GM18858 (cell line): ENCODE data around the gene BIN1.
"Not testable (repeated sequence)": the region's sequence is repeated elsewhere in the genome, so short reads cannot be mapped to it uniquely, and the experiment has no call there.

Experiments
- ATAC-seq: cut with Tn5 transposase; IDR thresholded peaks from one replicate; pipeline ENCODE4 v1.9.1; 2021; ENCODE audit not compliant: unreplicated experiment

BIN1 gene

DNA sequence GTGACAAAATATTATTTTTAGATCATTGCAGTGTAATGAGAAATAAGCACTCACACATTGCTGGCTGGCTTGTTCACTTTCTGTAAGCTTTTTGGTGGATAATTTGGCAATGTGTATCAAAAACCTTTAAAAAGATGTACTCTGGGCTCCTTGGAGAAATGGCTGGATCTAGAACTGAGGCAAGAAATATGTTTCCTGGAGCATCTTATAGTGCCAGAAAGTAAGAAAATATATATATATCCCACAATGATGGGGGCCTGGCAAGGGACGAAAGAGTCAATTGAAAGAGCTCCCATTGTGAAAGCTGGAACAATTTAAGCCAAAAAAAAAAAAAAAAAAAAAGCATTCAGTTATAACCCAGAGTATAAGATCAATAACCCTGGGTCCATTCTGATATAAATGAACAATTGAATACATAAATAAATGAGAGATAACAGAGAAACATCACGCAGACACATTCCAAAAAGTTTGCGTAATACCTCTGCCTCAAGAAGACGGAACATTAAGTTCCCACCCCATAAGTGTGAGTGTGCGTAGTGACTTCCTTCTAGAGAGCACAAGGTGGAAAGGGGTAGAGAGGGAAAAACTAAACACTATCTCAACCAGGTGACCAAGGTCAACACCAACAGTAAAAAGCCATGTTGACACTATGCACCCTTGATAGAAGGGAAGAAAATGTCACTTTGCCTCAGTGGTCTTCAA lies 77.5 kb downstream of the BIN1 start:
- no peak for ATAC-seq

DNA sequence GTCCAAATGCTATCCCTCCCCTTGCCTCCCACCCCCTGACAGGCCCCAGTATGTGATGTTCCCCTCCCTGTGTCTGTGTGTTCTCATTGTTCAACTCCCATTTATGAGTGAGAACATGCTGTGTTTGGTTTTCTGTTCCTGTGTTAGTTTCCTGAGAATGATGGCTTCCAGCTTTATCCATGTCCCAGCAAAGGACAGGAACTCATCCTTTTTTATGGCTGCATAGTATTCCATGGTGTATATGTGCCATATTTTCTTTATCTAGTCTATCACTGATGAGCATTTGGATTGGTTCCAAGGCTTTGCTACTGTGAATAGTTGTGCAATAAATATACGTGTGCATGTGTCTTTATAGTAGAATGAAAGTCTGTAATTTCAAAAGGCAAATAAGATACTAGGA lies 78.2 kb downstream of the BIN1 start:
- ATAC-seq: not testable (repeated sequence)

DNA sequence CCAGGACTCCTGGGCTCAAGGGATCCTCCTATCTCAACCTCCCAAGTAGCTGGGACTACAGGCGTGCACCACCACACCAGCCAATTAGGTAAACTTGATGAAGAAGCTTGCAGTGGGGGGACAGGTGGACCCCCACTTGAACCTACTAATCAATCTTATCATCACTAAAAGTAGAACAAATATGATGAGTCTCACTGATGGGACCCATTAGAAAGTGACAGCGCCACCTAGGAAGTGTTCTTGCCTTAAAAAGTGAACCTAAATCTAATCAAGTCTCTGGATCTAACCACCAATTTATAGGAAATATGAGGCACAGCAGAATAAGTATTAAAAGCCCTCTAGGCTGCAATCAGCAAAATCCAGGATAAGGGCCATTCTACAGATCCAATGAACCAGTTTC lies 79.2 kb downstream of the BIN1 start:
- ATAC-seq: no peak

DNA sequence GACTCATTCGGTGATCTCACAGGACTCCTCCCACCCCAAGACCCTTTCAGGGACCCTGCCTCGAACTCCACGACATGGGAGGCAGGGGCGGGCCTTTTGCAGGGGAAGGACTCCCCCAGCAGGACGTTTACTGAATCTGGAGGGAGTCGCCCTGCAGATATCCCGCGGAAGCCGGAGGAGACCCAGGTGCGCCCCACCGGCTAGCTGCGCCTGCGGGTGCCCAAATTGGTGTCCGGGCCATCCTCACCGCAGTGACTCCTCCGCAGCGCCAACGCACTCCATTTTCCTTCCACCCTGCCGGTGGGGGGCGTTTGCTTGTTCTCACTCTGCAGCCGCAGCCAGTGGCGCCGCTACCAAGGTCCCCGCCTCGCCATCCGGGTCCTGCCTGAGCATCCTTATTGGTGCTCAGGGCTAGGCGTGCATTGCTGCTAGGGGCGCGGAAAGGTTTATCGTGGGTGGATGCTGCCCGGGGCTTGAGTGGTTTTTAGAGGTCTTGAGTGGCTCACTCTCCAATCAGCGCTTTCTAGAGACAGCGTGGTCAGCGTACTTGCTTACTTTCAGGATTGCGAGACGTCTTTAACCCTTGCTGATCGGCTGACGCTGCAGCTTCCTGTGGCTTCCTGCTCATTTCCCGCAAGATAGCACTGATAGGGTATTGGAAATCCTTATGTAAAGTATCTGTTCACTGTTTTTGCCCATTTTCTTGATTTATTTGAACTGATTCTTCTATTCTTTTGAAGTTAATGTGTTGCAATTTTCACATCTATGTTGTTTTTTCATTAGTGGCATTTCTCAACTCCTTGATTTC lies 81.4 kb downstream of the BIN1 start:
- peak; percentile 90 for ATAC-seq

DNA sequence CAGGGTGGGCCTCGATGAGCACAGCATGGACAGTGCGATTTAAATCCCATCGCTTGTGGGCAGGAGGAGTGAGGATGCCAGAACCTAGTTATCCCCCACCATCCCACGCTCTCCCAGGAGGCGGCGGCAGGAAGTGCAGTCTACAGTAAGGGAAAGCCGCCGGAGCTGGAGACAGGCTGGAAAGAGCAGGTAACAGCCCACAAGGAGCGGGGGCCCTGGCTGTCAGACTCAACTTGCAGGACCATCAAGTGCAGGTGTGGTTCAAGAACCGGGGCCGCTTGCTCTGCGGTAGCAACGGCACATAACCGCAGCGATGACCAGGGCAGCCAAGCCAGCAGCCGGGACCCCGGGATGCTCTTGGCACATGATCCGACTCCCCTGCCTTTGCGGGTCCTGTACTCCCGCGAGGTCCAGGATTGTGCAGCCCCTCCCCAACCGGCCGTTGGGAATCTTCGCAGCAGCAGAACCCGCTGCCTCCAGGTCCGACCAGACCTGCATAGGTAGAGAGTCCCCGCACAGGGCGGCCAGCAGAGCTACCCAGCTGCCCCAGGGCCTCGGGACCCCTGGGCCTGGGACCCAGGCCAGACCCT lies 82.1 kb downstream of the BIN1 start:
- no peak for ATAC-seq

DNA sequence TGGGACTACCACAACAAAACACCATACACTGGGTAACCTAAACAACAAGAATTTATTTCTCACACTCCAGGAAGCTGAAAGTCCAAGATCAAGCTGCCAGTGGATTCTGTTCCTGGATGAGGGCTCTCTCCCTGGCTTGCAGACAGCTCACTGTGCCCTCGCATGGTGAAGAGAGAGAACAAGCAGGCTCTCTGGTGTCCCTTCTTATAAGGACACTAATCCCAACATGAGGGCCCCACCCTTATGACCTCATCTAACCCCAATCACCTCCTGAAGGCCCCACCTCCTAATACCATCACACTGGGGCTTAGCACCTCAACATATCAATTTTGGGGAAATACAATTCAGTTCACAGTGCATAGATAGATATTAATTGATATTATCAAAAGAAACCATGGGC lies 83.5 kb downstream of the BIN1 start:
- no peak for ATAC-seq

DNA sequence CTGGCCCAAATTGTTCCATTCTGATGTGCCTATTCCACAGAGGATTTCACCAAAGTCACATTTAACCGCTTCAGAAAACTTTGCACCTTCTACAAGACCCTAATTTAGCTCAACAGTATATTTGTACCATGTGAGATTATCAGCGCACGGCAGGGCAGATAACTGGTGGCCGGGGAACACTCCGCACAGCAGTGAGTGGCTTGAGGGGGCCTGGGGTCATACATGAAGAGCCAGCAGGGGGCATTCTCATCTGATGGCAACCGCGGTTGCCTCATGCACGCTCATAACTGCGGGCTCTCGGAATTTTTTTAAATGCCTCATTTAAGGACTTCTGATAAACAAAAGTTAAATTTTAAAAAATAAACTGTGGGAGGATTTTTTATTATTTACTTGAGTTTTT lies 84.1 kb downstream of the BIN1 start:
- ATAC-seq: no peak

DNA sequence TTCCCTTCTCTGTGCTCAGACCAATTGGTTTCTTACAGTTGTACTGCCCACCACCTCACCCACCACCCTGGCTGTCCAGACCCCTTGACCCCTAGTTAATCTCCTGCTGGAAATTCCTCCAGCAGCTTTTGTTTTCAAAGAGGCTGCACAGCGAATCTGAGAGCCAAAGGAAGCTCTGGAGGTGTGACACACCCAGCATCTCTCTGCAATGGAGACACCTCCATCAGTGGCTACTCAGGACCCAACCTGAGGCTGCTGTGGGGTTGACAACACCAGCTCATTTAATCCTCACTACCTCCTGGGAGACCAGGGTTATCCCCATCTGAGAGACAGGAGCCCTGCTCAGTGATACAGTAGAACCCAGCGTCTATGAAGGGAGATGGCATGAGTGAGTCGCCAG lies 86.4 kb downstream of the BIN1 start:
- ATAC-seq: no peak

DNA sequence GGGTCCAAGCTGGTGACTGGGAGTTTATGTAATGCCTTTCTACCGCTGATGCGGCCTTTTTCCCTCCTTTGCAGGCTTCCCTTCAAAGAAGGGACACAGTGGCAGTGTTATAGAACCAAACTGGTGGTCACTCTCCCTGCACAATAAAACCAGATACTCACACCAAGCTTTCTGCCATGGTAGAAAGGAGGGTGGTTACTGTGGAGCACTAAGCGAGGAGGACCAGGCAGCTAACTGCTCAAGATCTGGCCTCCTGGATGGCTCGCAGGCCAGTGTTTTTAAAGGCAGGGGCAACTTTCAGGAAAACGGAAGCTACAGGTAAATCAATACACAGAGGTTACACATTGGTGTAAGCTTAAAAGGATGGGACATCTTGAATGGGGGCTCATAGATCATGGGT lies 89.4 kb downstream of the BIN1 start:
- no peak for ATAC-seq

DNA sequence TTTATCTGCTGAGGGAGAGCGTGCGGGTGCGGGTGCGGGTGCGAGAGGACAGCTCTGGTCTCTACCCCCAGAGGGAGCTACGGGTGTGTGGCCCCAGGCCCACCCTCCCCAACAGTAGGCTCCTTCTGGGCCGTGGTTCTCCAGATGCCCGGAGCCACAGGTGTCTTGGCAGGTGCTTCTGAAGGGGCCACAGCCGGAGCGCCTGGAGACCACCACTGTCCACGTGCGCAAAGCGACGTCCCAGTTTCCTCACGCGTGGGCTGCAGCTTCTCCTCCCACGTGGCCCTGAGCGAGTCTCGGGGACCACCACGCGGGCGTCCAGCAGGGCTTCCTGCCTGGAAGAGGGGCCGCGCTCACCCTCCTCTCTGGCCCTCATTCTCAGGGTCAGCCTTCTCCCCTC lies 90.6 kb downstream of the BIN1 start:
- no peak for ATAC-seq

DNA sequence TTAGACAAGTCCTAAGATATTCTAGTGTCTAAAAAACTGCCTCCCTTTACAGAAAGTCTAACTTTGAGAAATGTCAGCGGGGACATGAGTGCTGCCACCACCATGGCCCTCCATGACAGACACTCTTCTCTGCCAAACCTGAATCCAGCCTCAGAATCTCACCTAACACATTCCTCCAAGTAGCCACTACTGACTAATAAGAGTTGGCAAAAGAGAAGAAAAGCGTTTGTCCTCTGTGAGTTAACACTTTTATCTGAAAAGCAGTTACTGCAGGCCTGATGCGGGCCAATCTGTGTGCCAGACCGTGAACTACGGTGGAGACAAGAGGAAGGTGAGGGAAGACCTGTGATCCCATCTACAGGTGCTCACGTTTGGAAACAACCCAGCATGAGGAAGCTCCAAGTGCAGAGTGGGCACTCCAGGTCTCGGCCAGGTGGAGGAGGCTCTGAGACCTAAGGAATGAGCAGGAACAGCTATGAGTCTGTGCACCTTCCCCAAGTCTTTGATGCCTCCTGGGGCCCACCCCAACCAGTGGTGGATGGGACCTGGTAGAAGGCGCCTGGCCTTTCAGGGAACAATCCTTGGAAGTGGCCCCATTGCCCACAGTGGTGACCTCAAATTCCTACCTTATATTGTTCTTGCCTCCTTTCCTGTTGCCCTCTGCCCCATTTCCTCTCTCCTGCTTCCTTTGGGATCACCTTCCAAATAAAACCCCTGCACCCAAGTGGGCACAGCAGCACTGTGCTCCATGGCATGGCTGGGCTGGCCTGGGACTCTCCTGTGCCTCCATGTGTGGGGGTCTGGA lies 91.6 kb downstream of the BIN1 start:
- no peak for ATAC-seq

DNA sequence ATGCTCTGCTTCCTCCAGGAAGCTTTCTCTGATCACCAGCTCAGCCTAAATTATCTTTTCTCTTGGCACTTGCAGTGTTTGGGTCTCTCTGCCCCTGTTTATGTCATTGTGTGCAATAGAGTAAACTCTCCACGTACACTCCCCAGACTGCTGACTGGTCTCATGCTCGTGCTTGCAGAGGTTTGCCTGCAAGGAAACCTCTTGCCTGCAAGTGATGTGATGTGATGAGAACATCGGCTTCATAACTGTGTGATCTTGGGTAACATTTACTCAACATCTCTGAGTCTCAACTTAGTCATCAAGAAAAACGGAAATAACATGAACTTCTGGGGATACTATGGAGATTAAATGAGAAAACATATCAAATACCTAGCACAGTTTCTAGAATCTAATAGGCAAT lies 92.3 kb downstream of the BIN1 start:
- no peak for ATAC-seq

DNA sequence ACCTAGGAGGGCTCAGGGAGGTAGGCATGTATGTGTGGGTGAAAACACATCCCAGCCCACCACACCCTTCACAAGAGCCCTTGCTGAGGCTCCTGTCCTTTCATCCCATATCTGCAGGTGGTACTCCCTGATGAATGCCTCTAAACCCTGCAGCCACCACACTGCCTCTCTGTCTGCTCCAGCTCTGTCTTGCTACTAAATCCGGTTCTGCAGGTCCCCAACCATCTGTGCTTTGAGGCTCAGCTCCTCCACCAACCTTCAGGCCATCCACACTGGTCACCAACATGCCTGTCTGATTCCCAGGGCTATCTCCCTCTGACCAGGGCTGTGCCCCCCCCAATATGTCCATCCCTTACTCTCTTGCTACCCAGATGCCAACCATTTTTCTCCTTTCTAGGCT lies 92.7 kb downstream of the BIN1 start:
- no peak for ATAC-seq

DNA sequence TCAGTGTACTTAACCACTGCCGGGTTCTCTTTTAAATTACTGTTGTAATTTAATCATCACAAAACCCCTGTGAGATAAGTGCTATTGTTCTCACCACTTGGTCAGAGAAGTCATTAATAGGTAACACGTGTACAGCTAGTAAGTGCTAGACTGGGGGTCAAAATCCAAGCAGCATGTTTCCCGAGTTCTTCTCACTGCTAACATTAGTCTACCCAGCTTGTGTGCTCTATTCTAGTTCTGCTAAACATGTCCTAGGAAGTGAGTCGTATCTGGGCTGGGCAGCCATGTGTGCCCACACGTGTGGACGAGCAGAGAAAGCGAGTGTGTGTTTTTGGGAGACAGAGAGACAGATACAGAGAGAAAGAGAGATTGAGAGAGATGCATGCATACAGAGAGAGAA lies 94.1 kb downstream of the BIN1 start:
- ATAC-seq: no peak

DNA sequence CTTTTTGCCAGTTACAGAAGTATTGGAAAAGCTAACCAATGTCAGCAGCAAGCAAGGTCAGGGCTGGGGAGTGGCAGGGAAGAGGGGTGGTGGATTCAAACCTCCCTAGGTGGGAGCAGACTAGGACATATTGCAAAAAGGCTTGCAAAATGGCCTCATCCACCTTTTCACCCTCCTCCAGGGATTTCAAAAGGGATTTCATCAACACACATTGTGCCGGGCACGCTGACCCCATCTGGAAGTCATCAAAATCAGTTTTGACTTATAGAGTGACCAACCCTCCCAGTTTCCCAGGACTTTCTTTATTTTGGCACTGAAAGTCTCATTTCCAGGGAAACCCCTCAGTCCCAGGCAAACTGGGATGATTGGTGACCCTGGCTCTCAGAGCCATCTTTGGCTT lies 94.7 kb downstream of the BIN1 start:
- no peak for ATAC-seq

DNA sequence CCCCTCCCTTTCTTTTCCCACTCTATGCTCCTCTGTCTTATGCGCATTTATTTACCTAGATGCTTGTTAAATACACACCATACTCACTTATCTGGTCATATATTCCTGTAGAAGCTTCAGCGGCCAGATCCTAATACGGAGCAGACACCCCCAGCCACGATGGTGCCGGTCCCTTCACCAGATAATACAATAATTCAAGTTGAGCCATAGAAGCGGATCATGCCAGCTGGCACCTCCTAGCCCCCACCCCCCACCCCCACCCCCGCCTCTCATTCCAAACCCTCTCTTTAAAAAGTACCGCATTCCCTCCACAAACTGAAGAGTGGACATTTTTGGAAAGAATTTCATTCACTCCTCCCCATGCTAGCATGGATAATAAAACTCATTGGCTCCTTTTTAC lies 95.2 kb downstream of the BIN1 start:
- ATAC-seq: no peak

DNA sequence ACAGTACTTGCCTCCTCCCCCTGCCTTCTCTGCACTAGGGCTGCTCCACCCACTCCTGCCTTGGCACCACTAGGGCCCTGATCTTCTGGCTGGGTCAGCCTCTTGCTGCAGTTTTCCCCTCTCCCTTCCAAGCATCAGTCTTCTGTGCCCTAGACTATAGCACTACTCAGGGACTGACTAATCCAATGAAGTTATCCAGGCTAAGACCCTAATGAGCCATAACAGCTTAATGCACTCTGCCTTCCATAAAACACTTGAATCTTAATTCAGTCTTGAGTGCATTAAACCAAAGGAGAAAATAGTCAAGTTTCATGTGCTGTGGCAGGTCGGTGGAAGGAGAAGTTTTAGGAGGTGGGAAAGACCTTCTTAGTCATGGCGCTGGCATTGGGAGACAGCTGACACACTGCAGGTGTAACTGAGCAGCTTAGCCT lies 95.7 kb downstream of the BIN1 start:
- no peak for ATAC-seq

DNA sequence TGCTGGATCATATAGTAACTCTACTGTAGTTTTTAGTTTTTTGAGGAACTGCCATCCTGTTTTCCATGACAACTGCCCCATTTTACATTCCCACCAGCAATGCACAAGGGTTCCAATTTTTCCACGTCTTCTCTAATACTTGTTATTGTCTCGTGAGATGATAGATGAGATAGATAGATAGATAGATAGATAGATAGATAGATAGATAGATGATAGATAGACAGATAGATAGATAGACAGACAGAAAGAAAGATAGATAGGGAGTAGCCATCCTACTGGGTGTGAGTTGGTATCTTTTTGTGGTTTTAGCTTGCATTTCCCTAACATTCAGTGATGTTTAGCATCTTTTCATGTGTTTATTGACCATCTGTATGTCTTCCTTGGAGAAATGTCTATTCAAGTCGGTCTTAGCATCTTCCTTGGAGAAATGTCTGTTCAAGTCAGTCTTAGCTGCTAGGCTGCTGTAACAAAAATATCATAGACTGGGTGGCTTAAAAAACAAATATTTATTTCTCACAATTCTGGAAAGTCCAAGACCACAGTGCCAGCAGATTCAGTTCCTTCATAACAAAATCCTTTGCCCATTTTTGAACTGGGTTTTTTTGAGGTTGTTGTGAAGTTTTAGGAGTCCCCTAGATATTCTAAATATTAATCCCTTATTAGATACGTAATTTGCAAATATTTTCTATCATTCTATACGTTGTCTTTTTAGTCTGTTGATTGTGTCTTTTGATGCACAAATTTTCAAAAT lies 98.5 kb downstream of the BIN1 start:
- ATAC-seq: no peak

DNA sequence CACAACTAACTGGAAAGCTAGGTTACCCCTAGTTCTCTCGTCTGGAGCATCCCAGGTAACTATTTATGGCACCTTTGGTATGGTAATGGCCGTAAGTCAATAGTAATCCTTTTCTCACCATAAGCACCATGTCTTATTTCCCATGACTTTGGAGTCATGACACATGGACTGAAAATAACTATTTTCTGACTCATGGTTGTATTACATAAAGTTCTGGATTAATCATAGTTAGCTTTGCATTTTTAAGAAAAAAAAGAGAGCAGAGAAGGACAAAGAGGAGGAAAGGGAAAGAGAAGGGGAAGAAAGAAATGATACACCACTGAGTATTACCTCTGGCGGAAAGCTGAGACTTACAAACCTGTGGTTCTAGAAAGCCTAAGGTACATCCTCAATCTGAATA lies 99.3 kb downstream of the BIN1 start:
- ATAC-seq: no peak

DNA sequence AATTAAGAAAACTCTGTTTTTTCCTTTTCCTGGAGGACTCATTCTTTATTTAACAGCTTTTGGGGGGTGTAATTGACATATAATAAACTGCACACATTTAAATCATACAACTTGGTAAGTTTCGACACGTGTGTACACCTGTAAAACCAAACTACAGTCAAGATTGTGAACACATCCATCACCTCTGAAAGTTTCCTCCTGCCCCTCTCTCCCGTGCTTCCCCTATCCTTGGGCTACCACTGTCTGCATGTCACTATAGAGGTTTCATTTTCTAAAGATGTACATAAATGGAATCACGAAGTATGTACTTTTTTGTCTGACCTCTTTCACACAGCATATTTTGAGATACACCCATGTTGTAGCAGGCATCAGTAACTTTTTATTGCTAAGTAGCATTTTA lies 100.0 kb downstream of the BIN1 start:
- ATAC-seq: no peak
